ENCODE results near the gene NPIPB8.
"Not testable (repeated sequence)": the region's sequence is repeated elsewhere in the genome, so short reads cannot be mapped to it uniquely, and the experiment has no call there.

Gene NPIPB8

GRCh38 chr16:28637765-28638164 lies at the start of gene NPIPB8:
Gene NPIPB8, plus strand, starts transcription at chr16:28638065. Its CDS starts 296 bp downstream, at chr16:28638361.
- not testable (repeated sequence) for DNase-seq (ENCODE audit: low read depth in 2 of 2)

DNA sequence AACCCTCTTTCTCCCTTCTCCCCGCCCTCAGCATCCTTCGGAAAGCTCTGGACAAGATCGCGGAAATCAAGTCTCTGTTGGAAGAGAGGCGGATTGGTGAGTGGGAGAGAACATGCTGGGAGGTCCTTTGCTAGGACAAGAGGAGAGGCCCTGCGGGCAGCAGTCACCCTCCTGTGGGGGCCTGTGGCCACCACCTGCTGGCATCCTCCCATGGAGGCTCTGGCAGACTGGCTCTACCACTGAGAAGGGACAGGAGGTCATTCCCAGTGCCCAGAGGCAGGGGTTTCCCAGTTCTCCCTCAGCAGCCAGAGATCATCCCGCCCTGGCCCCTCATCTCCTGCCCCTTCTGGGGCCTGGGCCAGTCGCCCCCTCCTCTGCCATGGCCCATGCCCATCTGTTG lies 48.8 kb upstream of the NPIPB8 start:
- no peak for DNase-seq (ENCODE audit: low read depth in 2 of 2)

DNA sequence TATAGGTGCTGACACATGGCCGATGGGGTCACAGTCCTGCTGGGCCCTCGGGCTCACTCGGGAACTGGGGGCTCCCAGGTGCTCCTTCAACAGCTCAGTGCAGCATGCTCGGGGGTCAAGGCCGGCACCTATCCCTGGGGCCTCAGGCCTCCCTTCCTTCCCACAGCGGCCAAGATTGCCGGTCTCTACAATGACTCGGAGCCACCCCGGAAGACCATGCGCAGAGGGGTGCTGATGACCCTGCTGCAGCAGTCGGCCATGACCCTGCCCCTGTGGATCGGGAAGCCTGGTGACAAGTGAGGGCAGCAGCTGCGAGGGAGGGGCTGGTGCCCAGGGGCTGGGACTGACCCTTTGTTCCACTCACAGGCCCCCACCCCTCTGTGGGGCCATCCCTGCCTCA lies 47.9 kb upstream of the NPIPB8 start:
- no peak for DNase-seq (ENCODE audit: low read depth in 2 of 2)

DNA sequence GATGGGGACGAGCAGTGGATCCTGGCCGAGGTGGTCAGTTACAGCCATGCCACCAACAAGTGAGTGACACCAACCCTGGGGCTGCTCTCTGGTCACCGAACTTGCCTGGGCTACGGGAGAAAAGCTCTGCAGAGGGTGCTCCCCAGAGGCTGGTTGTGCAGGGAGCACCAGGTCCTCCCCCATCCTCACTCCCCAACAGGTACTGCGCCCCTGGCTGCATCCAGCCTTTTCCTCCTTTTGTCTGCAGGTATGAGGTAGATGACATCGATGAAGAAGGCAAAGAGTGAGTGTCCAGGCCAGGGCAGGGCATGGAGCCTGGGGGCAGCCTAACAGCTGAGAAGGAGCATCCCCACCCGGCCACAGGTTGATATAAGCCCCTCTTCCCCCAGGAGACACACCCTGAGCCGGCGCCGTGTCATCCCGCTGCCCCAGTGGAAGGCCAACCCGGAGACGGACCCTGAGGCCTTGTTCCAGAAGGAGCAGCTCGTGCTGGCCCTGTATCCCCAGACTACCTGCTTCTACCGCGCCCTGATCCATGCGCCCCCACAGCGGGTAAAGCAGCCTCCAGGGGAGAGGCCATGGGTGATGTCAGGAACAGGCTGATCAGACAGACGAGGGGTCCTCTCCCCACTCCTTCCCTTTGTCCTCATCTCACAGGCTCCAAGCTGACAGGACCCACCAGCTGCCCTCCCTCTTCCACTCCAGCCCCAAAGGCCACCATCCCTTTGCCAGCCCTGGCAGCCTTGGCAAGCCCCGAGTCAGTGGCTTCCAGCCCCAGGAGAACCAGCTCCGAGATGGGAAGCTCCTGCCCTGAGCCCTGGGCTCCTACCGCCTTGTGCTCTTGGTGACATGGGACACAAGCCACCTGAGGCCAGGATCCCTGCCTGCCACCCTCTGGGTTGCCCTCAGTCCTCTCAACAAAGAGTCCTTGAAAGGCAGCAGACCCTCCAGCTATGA lies 47.2 kb upstream of the NPIPB8 start:
- DNase-seq (ENCODE audit: low read depth in 2 of 2): no peak

GRCh38 chr16:28591355-28591754 lies 46.5 kb upstream of the NPIPB8 start:
- DNase-seq (ENCODE audit: low read depth in 2 of 2): no peak

DNA sequence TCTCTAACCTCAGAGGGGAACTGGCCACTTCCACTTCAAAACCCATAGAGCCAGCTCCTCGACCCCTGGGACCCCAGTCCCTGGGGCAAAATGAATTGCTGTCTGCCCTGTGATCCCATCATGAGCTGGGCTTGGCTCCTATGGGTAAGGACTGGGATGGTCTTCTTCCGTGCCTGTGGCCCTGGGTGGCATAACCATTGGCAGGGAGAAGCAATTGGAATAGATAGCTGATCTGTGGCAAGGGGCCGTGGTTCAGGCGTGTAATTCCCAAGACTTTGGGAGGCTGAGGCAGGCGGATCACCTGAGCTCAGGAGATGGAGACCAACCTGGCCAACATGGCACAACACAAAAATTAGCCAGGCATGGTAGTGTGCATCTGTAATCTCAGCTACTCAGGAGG lies 45.4 kb upstream of the NPIPB8 start:
- DNase-seq (ENCODE audit: low read depth in 2 of 2): no peak

DNA sequence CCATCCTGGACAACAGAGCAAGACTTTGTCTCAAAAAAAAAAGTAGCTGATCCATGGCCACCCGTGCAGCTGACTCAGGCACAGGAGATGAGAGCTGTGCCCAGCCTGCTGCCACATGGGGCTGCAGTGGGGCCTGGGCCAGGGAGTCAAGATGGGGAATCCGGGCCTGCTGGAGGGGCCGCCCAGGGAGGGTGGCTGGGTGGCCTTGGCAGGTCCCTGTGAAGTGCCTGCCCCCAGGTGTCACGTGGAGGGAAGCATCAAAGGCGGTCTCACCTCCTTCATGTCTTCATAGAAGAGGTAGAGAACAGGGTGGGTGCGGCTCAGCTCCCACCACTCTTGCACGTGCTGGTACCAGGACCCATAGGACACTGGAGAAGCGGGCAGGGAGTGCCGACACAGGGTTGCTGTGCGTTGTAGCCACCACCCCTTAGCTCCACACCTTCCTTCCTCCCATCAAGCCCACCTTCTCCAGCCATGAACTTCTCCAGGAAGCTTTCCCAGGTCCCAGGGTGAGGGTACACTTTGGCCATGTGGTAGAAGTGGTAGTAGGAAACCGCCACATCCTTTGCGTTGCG lies 44.8 kb upstream of the NPIPB8 start:
- DNase-seq (ENCODE audit: low read depth in 2 of 2): no peak

DNA sequence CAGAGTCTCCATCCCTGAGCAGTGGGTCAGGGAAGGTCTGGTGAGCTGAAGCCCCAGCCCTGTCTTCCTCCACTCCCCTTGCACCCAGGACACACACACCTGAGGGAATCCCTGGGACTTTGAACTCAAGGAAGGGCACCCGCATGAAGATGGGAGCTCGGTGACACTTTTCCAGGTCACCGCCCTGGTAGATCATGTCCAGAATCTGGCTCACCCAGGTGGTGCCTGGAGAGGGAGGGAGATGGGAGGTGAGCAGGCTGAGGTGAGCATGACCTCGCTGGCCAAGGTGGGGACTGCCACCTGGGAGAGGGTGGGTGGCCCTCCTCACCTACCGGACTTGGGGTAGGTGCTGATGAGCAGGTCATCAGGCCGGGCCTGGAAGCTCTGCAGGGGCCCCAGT lies 42.4 kb upstream of the NPIPB8 start:
- DNase-seq (ENCODE audit: low read depth in 2 of 2): not testable (repeated sequence)

- DNase-seq (ENCODE audit: low read depth in 2 of 2): no peak
Measured at GRCh38 chr16:28596115-28596630, 41.7 kb upstream of the NPIPB8 start.

- no peak for DNase-seq (ENCODE audit: low read depth in 2 of 2)
Measured at GRCh38 chr16:28596840-28597691, 40.8 kb upstream of the NPIPB8 start, which contains the start of gene SULT1A2. Gene SULT1A2, minus strand, starts transcription at chr16:28597050. Its CDS starts 1,120 bp downstream, at chr16:28595930.

- DNase-seq (ENCODE audit: low read depth in 2 of 2): no peak
Measured at GRCh38 chr16:28597692-28598261, 40.1 kb upstream of the NPIPB8 start.

DNA sequence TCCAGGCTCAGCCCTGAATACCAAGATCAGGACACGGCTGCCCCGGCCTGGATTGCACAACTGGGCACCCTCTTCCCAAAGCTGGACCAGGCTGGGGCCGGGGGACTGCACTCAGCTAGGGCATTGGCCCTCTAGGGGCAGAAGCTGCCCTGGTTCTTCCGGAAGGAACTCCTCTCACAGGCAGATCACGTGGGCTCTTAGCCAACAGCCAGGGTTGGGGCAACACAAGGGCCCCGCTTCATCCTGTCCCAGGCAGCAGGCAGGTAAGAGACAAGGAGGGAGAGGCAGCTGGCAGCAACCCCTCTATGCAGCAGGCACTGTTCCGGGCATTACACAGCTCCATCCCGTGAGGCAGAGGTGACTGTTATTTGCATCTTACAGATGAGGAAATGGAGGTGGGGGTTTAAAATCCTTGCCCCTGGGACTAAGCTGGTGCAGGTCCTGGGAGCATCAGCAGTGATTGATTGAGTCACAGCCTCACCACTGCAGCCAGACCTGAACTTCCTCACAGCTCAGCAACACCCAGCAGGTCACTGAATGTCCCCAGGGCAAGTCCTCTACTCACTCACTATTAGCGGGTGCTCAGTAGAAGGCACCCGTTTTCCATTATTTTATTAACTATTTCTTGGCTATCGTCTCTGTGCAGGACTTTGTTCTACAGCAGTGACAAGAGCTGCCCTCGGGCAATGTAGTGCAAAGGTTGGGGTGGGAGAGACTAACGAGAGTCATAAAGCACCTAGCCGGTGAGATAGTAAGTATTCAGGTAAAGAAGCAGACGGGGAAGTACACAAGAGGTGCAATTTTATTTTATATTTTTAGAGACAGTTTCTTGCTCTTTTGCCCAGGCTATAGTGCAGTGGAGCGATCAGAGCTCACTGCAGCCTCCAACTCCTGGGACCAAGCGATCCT lies 38.2 kb upstream of the NPIPB8 start:
- not testable (repeated sequence) for DNase-seq (ENCODE audit: low read depth in 2 of 2)

DNA sequence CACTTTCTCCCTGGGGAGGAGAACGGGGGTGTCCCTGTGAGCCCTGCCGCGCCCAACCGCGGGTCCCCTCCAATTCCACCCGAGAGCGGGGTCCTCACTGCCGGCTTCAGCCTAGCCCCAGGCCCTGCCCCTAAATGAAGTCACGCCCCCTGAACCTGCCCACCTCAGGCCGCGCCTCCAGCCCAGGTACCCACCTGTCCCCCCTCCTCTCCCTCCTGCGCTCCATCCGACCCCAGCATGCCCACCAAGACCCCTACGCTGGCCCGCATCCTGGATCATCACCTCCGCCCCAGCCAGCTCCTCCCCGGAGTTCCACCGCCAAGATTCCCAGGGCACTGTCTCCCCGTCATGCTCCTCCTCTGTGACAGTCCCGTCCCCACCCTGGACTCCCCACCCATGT lies 36.9 kb upstream of the NPIPB8 start:
- not testable (repeated sequence) for DNase-seq (ENCODE audit: low read depth in 2 of 2)

DNA sequence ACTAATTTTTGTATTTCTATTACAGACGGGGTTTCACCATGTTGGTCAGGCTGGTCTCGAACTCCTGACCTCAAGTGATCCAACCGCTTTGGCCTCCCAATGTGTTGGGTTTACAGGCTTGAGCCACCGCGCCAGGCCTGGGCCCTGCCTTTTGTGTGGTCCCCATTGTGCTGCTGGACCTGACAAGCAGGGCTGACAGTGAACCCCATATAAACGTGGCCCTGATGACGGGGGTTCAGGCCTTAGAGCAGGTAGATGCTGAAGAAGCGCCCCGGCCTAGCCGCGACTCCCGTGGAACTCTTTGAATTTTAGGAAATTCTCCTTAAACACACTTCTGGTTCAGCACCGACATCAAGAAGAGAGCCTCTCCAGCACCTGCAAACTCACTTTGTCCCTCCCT lies 36.3 kb upstream of the NPIPB8 start:
- DNase-seq (ENCODE audit: low read depth in 2 of 2): not testable (repeated sequence)

- DNase-seq (ENCODE audit: low read depth in 2 of 2): not testable (repeated sequence)
Measured at GRCh38 chr16:28602062-28602461, 35.8 kb upstream of the NPIPB8 start.

DNA sequence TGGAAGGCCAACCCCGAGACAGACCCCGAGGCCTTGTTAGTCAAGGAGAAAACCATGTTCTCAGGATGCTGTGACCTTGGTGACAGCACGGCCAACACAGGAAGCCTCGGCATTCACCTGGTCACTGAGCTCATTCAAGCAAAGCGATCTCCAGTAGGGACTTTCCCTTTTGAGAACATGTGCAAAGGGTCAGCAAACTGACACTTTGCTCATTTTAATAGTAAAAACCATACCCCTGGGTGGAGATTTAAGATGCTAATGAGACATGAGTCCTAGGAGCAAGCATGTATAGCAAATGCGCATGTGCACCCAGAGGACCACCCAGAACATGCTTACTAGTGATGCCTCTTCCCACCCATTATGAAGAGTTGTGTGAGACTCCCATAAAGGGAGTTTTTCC lies 35.3 kb upstream of the NPIPB8 start:
- DNase-seq (ENCODE audit: low read depth in 2 of 2): no peak

- DNase-seq (ENCODE audit: low read depth in 2 of 2): no peak
Measured at GRCh38 chr16:28603381-28604185, 34.3 kb upstream of the NPIPB8 start.

DNA sequence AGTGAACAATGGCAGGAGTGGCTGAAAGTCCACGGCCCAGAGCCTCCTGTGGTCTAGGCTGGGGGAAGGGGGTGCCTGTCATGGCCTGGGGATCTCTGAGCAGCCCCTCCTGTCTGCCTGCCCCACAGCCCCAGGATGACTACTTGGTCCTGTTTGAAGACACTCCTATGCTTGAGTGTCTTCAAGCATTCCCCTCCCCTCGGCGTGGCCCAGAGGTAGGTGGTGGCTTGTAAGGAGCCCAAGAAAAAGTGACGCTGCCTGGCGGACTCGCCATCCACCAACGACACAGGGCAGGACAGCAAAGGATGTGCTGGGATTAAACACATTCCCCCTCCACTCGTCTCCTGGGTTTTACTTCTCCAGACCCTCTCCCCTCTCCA lies 33.7 kb upstream of the NPIPB8 start:
- no peak for DNase-seq (ENCODE audit: low read depth in 2 of 2)

GRCh38 chr16:28606291-28607115 lies 31.4 kb upstream of the NPIPB8 start:
- DNase-seq (ENCODE audit: low read depth in 2 of 2): no peak

Data from stimulated activated CD8-positive, alpha-beta memory T cell treated with anti-CD3 and anti-CD28 coated beads, Interleukin-2, amount 100 ng/mL, for 1 hour (primary cell).